BLaER1 (cell line): Measurements from ENCODE around the gene SCARB2.

Source experiments
- H3K27ac ChIP-seq: shearing (Covaris generic); formaldehyde crosslinking; 2 replicates; pipeline ENCODE4 v1.8.1; 2022
- H3K27me3 ChIP-seq: shearing (Covaris generic); formaldehyde crosslinking; 2 replicates; pipeline ENCODE4 v1.8.1; 2022
- H3K36me3 ChIP-seq: shearing (Covaris generic); formaldehyde crosslinking; 2 replicates; pipeline ENCODE4 v1.8.1; 2022
- H3K4me1 ChIP-seq: shearing (Covaris generic); formaldehyde crosslinking; 2 replicates; pipeline ENCODE4 v1.8.1; 2022
- H3K4me2 ChIP-seq: shearing (Covaris generic); formaldehyde crosslinking; 2 replicates; pipeline ENCODE4 v1.8.1; 2022
- H3K4me3 ChIP-seq: shearing (Covaris generic); formaldehyde crosslinking; 2 replicates; pipeline ENCODE4 v1.8.1; 2022
- H3K9ac ChIP-seq: shearing (Covaris generic); formaldehyde crosslinking; 2 replicates; pipeline ENCODE4 v1.8.1; 2022
- H3K9me3 ChIP-seq: shearing (Covaris generic); formaldehyde crosslinking; 2 replicates; pipeline ENCODE4 v1.8.1; 2022
- H4K20me1 ChIP-seq: shearing (Covaris generic); formaldehyde crosslinking; 2 replicates; pipeline ENCODE4 v1.8.1; 2022
- Cebpa-rat ChIP-seq: shearing (Covaris generic); IDR thresholded peaks from 2 replicates; pipeline ENCODE4 v1.8.1; 2022

Gene SCARB2

DNA sequence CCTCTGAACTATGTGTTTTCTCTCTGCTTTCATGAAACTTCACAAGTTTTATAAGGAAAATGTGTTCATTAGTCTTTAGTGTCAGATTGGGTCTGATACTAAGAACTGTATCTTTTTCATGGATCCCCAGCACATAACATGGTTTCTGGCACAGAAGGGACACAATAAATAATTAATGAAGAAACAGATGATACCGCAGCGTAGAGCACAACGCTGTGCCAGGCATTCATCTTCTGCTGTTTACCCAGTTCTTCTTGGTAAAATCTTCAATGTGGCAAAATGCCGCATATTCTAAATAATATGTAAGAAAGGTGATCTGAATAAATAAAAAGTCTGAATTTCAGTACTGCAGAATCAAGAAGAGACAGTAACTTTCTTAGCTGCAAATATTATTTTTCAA, 12.3 kb downstream of the SCARB2 start:
- TF ChIP-seq Cebpa-rat, result no peak
- H3K9me3 ChIP-seq, result no peaks in the 10 kb centered on the region
- peaks cover 14% of the 10 kb centered on the region; the same call in 1 of the 2 replicates for H4K20me1 ChIP-seq
- H3K4me3 ChIP-seq, result no peak overlapping the region
- no peaks in the 10 kb centered on the region for H3K27me3 ChIP-seq
- H3K9ac ChIP-seq, result 0 out of 2 replicates have a peak overlapping the region, but pooled peaks have one; percentile 5
- H3K36me3 ChIP-seq, result no peaks in the 10 kb centered on the region
- H3K27ac ChIP-seq, result peak overlapping the region; percentile 88; the same call in 1 of the 2 replicates
- H3K4me2 ChIP-seq, result peak overlapping the region; percentile 76
- peaks cover 55% of the 10 kb centered on the region for H3K4me1 ChIP-seq

DNA sequence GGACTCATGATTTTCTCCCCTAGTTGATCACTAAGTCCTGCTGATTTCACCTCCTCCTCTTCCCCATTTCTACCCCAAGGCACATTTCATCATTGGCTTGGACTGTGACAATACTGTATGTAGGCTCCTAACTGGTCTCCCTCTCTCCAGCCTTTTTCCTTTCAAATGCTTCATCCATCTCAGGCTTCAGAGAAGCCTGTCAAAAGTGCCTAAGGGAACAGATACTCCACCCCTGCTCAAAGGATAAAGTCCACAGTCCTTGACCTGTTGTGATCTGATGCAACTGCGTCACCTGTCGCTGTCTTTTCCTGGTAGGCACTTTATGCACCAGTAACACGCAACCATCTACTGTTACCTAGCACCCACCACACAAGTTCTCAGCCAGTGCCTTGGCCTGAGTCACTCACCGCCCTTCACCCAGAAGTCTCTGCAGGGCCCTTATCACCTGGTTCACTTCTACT, 12.8 kb downstream of the SCARB2 start:
- H3K9me3 ChIP-seq, result no peaks in the 10 kb centered on the region
- H3K27ac ChIP-seq, result peak overlapping the region; percentile 88
- no peaks in the 10 kb centered on the region for H3K27me3 ChIP-seq
- H4K20me1 ChIP-seq, result peaks cover 10% of the 10 kb centered on the region; the same call in 1 of the 2 replicates
- no peak for TF ChIP-seq Cebpa-rat
- peak overlapping the region; percentile 51; the same call in 1 of the 2 replicates for H3K4me3 ChIP-seq
- no peaks in the 10 kb centered on the region for H3K36me3 ChIP-seq
- H3K4me1 ChIP-seq, result peaks cover 59% of the 10 kb centered on the region
- peak overlapping the region; percentile 74; the same call in 1 of the 2 replicates for H3K9ac ChIP-seq
- H3K4me2 ChIP-seq, result peak overlapping the region; percentile 76

DNA sequence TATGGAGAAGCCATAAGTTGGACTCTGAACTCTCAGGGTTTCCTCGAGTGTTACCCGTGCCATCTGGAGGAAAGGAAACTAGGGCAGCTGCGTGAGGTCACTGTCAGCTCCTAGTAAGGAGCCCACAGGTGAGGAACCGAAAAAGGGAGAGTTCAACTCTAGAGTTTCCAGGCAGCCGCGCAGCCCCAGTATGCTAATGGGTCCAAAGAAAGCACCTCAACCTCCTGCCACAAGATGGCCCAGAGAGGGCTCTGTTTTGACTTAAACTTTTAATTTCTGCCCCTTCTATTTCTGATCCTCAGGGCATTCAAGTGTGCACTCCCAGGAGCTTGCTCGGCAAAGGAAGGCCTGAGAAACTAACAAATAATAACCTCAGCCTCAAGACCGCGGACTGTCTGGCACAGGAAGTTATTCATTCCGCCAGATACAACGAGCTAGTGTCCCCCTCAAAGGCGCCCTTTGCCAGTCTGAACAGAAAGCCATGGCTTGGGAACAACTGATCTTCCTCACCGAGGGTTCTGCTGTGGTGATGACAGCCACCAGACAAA, 13.9 kb downstream of the SCARB2 start:
- Histone ChIP-seq H3K9ac (peak overlapping the region; percentile 74), H3K9me3 (no peaks in the 10 kb centered on the region), H3K27ac (peak overlapping the region; percentile 88), H4K20me1 (no peaks in the 10 kb centered on the region; the same call in 1 of the 2 replicates), H3K4me2 (peak overlapping the region; percentile 76), H3K4me1 (peaks cover 70% of the 10 kb centered on the region), H3K4me3 (peak overlapping the region; percentile 51), H3K36me3 (peaks cover 4% of the 10 kb centered on the region), H3K27me3 (no peaks in the 10 kb centered on the region)
- no peak for TF ChIP-seq Cebpa-rat

DNA sequence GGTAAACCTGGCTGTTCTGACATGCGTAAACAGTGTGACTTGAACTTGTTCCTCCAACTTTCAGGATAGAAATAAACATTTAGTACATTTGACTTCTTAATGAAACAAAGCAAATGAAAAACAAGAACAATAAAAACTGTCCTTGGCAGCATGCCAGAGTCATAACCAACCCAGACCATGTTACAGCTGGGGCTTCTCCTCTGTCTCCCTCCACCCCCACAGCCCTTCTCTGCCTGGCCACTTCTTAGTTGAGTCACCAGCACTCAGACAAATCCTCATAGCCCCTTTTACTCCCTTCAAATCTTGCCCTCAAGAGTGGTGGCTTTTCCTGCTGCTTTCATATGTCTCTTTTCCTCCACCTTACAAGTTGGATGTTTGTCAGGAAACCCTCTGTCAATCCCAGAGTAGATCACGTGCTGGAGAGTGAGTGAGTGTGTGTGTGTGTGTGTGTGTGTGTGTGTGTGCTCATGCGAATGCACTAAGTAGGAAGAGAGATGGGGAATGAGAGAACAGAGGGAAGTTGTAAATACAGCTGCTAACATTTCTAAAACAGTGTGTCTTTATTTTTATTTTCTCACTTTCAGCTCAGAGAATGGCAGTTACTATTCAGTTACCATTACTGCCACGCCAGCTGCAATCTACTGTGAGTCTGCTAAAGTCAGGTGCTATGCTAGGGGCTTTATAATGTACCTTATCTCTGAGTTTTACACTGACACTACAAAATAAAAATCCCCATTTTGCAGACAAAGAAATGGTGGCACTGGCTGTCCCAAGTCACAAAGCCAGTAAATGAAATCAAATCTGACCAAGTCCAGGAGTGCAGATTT, 15.0 kb downstream of the SCARB2 start:
- TF ChIP-seq Cebpa-rat, result no peak
- H3K4me1 ChIP-seq, result peaks cover 70% of the 10 kb centered on the region
- H3K9ac ChIP-seq, result peak overlapping the region; percentile 74
- H3K4me2 ChIP-seq, result peak overlapping the region; percentile 76
- no peaks in the 10 kb centered on the region; the same call in 1 of the 2 replicates for H4K20me1 ChIP-seq
- H3K9me3 ChIP-seq, result peaks cover 5% of the 10 kb centered on the region
- H3K27ac ChIP-seq, result peak overlapping the region; percentile 88
- 0 out of 2 replicates have a peak overlapping the region, but pooled peaks have one; percentile 34 for H3K4me3 ChIP-seq
- H3K27me3 ChIP-seq, result no peaks in the 10 kb centered on the region
- peaks cover 15% of the 10 kb centered on the region for H3K36me3 ChIP-seq

DNA sequence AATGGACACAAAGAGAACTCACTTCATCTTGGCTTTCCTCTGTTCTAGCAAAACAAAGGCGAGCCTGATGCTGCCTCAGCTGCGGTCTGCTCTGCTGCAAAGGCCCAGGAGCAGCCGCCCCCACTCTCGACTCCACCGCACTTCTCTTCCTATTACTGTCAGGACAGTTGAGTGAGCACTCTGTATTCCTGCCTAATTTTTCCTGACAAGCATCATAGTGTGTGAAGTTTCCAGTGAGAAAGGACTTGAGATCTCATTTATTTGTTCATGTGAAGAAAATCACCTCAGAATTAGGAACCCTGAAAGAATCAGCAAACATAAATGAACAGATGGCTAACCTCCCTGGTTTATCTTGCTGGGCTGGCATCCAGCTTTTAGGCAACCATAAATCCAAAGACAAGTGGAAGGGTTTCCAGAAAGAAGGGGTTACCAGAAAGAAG, 15.6 kb downstream of the SCARB2 start:
- H3K4me3 ChIP-seq, result no peak overlapping the region
- H3K27ac ChIP-seq, result peak overlapping the region; percentile 88
- H3K4me1 ChIP-seq, result peaks cover 70% of the 10 kb centered on the region
- H3K9ac ChIP-seq, result peak overlapping the region; percentile 74
- H3K36me3 ChIP-seq, result peaks cover 22% of the 10 kb centered on the region
- no peak for TF ChIP-seq Cebpa-rat
- no peaks in the 10 kb centered on the region; the same call in 1 of the 2 replicates for H4K20me1 ChIP-seq
- H3K27me3 ChIP-seq, result no peaks in the 10 kb centered on the region
- H3K4me2 ChIP-seq, result peak overlapping the region; percentile 76
- peaks cover 11% of the 10 kb centered on the region for H3K9me3 ChIP-seq

DNA sequence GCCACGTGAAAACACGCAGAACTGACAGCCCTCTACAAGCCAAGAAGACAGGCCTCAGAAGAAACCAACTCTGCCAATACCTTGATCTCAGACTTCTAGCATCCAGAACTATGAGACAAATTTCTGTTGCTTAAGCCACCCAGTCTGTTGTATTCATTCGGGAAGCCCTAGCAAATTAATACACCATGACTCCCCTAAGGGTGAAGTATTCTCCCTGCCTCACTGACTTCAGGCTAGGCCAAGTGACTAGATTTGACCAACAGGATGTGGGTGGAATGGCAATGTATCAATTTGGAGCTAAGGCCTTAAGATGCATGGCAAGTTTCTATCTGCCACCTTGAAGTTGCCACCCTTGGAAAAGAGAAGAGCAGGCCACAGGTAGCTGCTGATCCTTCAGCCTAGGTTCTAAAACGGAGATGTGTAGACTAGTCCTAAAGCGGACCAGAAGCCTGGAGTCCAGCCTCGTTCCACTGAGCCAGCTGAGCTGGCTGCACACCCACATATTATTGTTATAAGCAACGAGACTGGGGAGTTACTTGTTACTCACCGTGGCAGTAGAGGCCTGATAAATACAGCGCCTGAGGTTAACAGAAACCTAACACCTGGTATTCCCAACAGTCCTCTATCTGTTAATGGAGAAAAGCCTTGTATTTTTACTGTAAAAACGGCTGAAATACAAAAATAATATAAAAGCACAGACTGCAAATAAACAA, 16.4 kb downstream of the SCARB2 start:
- no peak for TF ChIP-seq Cebpa-rat
- Histone ChIP-seq H3K4me3 (no peak overlapping the region), H4K20me1 (no peaks in the 10 kb centered on the region; the same call in 1 of the 2 replicates), H3K4me2 (peak overlapping the region; percentile 76), H3K27ac (peak overlapping the region; percentile 88), H3K9me3 (peaks cover 19% of the 10 kb centered on the region), H3K9ac (peak overlapping the region; percentile 74), H3K27me3 (no peaks in the 10 kb centered on the region), H3K4me1 (peaks cover 70% of the 10 kb centered on the region), H3K36me3 (peaks cover 30% of the 10 kb centered on the region)

DNA sequence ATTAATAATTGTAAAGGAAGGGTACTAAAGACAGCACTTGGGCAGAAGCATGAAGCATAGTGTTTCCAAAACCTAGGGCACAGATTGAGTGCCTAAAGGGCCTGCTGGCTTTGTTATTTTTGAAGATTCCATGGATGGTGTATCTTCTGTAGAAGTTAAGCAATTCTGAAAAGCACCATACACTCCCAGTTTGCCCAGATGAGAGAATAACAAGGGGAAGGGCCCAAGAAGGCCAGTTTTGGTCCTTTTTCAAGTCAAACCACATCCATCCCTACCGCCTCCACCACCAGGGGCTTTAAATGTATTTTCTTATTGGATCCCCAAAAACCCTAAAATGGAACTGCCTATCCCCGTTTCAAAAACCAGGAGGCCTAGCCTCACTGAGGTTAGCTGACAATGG, 17.2 kb downstream of the SCARB2 start:
- TF ChIP-seq Cebpa-rat, result no peak
- H3K27ac ChIP-seq, result peak overlapping the region; percentile 88

DNA sequence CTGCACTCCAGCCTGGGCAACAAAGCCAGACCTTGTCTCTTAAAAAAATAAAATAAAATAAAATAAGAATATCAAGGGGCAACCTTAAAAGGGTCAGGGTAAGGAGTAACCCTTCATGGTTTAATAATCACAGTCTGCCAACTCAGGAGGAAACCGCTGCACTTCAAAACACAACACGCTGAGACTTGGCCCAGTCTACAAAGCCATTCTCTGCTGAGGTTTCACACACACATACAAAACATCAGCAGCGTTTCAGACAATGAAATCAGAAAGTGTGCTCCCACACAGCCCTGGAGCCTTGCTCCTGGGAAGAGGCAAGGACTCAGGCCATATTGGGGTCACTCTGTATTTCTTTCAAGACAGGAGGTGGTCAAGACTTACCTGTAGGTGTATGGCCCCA, 18.3 kb downstream of the SCARB2 start:
- no peak overlapping the region for H3K4me3 ChIP-seq
- H4K20me1 ChIP-seq, result no peaks in the 10 kb centered on the region; the same call in 1 of the 2 replicates
- H3K9me3 ChIP-seq, result peaks cover 22% of the 10 kb centered on the region
- peak overlapping the region; percentile 88 for H3K27ac ChIP-seq
- no peaks in the 10 kb centered on the region for H3K27me3 ChIP-seq
- peak overlapping the region; percentile 76 for H3K4me2 ChIP-seq
- TF ChIP-seq Cebpa-rat, result no peak
- H3K4me1 ChIP-seq, result peaks cover 56% of the 10 kb centered on the region
- H3K36me3 ChIP-seq, result peaks cover 46% of the 10 kb centered on the region
- H3K9ac ChIP-seq, result peak overlapping the region; percentile 66; the same call in 1 of the 2 replicates

More for the DNA sequence above, 17.2 kb downstream of the SCARB2 start:
- Histone ChIP-seq H4K20me1 (no peaks in the 10 kb centered on the region; the same call in 1 of the 2 replicates), H3K27me3 (no peaks in the 10 kb centered on the region), H3K9ac (no peak overlapping the region), H3K4me1 (peaks cover 67% of the 10 kb centered on the region), H3K4me3 (no peak overlapping the region), H3K9me3 (peaks cover 22% of the 10 kb centered on the region), H3K4me2 (peak overlapping the region; percentile 76), H3K36me3 (peaks cover 36% of the 10 kb centered on the region)

DNA sequence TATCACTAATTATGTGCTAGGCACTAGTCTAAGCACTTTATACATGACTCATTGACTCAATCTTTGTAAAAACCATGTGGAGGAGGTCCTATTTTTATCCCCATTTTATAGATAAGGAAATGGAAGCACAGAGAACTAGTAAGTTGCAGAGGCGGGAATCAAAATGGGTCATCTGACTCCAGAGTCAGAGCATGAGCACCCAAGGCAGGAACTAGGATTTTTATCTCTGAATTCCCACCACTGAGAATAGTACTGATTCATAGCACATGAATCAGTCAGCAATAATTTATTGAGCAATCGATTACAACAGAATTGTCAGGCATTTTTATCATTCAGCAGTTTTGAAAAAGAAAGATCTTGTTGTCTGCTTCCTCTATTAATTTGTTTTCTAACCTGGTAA, 19.3 kb downstream of the SCARB2 start:
- peaks cover 22% of the 10 kb centered on the region for H3K9me3 ChIP-seq
- H3K27ac ChIP-seq, result no peak overlapping the region
- H3K9ac ChIP-seq, result no peak overlapping the region
- H3K4me3 ChIP-seq, result no peak overlapping the region
- H3K27me3 ChIP-seq, result no peaks in the 10 kb centered on the region
- H3K36me3 ChIP-seq, result peaks cover 55% of the 10 kb centered on the region
- H3K4me1 ChIP-seq, result peaks cover 46% of the 10 kb centered on the region
- H4K20me1 ChIP-seq, result no peaks in the 10 kb centered on the region
- TF ChIP-seq Cebpa-rat, result no peak
- no peak overlapping the region for H3K4me2 ChIP-seq
